ENCODE data around the gene LTBP1.

DNA sequence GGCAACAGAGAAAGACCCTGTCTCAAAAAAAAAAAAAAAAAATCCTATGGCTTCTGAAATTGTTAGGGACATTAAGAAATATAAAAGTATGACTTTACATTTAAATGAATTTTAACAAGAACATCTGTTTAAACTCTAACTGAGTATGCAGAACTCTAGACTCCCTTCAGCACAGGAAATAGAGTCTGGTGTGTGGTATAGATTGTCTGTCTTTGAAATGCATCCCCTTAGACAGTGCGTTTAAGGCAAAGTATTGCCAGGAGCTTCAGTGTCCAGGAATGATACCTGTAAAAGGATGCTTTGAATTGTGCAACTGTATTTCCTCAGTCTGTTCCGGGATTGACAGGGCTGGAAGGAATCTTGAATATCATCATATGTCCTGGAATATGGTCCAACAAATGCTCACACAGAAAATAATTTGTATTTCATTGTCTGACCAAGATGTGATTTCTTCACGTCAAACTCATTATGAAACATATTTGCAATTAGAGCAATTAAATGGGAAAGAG lies 396.7 kb downstream of the LTBP1 start:
- TF ChIP-seq CTCF (IDR thresholded peaks at IDR 0.05; ENCODE audit: low read depth, low read length, poor library complexity, severe bottlenecking) (no peak), EZH2phosphoT487 (IDR thresholded peaks at IDR 0.05; ENCODE audit: borderline replicate concordance, low read length) (no peak)

All from DOHH2 (cell line).